GM12878 (cell line): ENCODE results near the gene PDE8B. TPM values are rescaled to one million over a fixed set of nuclear protein-coding genes. Genes with fewer than 3 reads are reported as not detected.

Experiments used
- ATAC-seq: fragments of 200-7000 bp; cut with Tn5 transposase; 3 replicates; pipeline ENCODE4 v1.9.1; 2020; ENCODE audit warnings: mild to moderate bottlenecking, moderate library complexity
- BruUV-seq: library from RNA; stranded (reverse); fragments of 400-500 nt; replicated peaks from 2 replicates; lab custom pipeline; 2021; lab: Mats Ljungman, UMichigan
- CTCF ChIA-PET: fragments of 300-600 bp; sonication (Branson Sonifier 250); formaldehyde crosslinking; extraction: SDS; loops from one replicate; lab custom pipeline; 2021; ENCODE audit warnings: inconsistent platforms; lab: Yijun Ruan, JAX
- POLR2A ChIA-PET: fragments of 350-600 bp; formaldehyde crosslinking; extraction: SDS; loops from one replicate; lab custom pipeline; 2021; ENCODE audit warnings: inconsistent platforms; lab: Charles Lee
- RAD21 ChIA-PET: fragments of 300-600 bp; sonication (Branson Sonifier 250); formaldehyde crosslinking; loops from one replicate; lab custom pipeline; 2023; ENCODE audit warnings: antibody characterized with exemption; ENCODE audit not compliant: unreplicated experiment; lab: Charles Lee
- SMC1A ChIA-PET: fragments of 300-600 bp; sonication (Branson Sonifier 250); formaldehyde crosslinking; loops from one replicate; lab custom pipeline; 2023; ENCODE audit not compliant: unreplicated experiment, uncharacterized antibody; lab: Charles Lee
- DNase-seq: peaks from one replicate; pipeline ENCODE4 v3.0.0-alpha.2; 2011; ENCODE audit warnings: low read depth, low spot score
- FAIRE-seq: peaks from 3 replicates; lab custom pipeline; 2011; peaks lifted over from hg19 to GRCh38; lab: Jason Lieb, UNC
- H2AFZ ChIP-seq: 2 replicates; pipeline ENCODE4 v1.6.0; 2011; ENCODE audit warnings: low read depth, low read length, control low read depth; ENCODE audit not compliant: control insufficient read depth
- H3K27ac ChIP-seq: 2 replicates; pipeline ENCODE4 v1.5.1; 2011; ENCODE audit warnings: control low read depth; ENCODE audit not compliant: control insufficient read depth, insufficient read depth
- H3K27me3 ChIP-seq, 2 experiments: replicated peaks in 1 of 2; 2 replicates each; pipeline versions ENCODE4 v1.6.0 to v1.6.1; 2011; ENCODE audit warnings: low read length in 1 of 2; ENCODE audit not compliant: control insufficient read depth in 2 of 2, insufficient read depth in 2 of 2
- H3K36me3 ChIP-seq, 2 experiments: 2 replicates each; pipeline ENCODE4 v1.5.1; 2011; ENCODE audit warnings: low read length in 1 of 2; ENCODE audit not compliant: control insufficient read depth in 2 of 2, insufficient read depth in 2 of 2
- H3K4me1 ChIP-seq: 2 replicates; pipeline ENCODE4 v1.6.1; 2011; ENCODE audit warnings: mild to moderate bottlenecking, low read length, moderate library complexity, mixed read lengths; ENCODE audit not compliant: control insufficient read depth, insufficient read depth
- H3K4me2 ChIP-seq: 2 replicates; pipeline ENCODE4 v1.6.0; 2011; ENCODE audit warnings: control low read depth; ENCODE audit not compliant: control insufficient read depth, insufficient read depth
- H3K4me3 ChIP-seq: fragments of 200-600 bp; sonication (generic); 2 replicates; pipeline ENCODE4 v1.5.1; 2016
- H3K79me2 ChIP-seq: 2 replicates; pipeline ENCODE4 v1.6.0; 2011; ENCODE audit warnings: low read length; ENCODE audit not compliant: control insufficient read depth, insufficient read depth
- H3K9ac ChIP-seq: 2 replicates; pipeline ENCODE4 v1.8.0; 2011; ENCODE audit warnings: low read length, control low read depth, mixed read lengths; ENCODE audit not compliant: control insufficient read depth, insufficient read depth
- H3K9me3 ChIP-seq: replicated peaks from 3 replicates; pipeline ENCODE4 v1.5.1; 2011; ENCODE audit warnings: mild to moderate bottlenecking, low read length; ENCODE audit not compliant: control insufficient read depth, insufficient read depth
- H4K20me1 ChIP-seq: 2 replicates; pipeline ENCODE4 v1.6.0; 2011; ENCODE audit not compliant: control insufficient read depth, insufficient read depth
- FOS ChIP-seq: IDR thresholded peaks from 3 replicates; pipeline ENCODE4 v1.6.1; 2011; ENCODE audit warnings: borderline replicate concordance; ENCODE audit not compliant: insufficient read length; ENCODE audit errors: extremely low read depth
- IRF5 ChIP-seq: fragments of 450-650 bp; IDR thresholded peaks from 2 replicates; pipeline ENCODE4 v1.6.1; 2017; ENCODE audit warnings: borderline replicate concordance
- KAT2A ChIP-seq: conservative IDR thresholded peaks from 2 replicates; pipeline ENCODE4 v1.6.1; 2011; ENCODE audit warnings: low read depth, low read length; ENCODE audit not compliant: control insufficient read depth
- KLF5 ChIP-seq: fragments of 450-650 bp; IDR thresholded peaks from 2 replicates; pipeline ENCODE4 v1.6.1; 2014; ENCODE audit warnings: mild to moderate bottlenecking; ENCODE audit not compliant: partially characterized antibody
- MYC ChIP-seq: IDR thresholded peaks from 2 replicates; pipeline ENCODE4 v1.6.1; 2011; ENCODE audit warnings: mild to moderate bottlenecking, low read length, moderate library complexity, inconsistent platforms; ENCODE audit not compliant: insufficient read depth, insufficient replicate concordance, insufficient read length, severe bottlenecking
- NR2C1 ChIP-seq: fragments of 450-650 bp; IDR thresholded peaks from 2 replicates; pipeline ENCODE4 v1.6.1; 2017; ENCODE audit warnings: antibody characterized with exemption, mild to moderate bottlenecking, moderate library complexity
- PML ChIP-seq: IDR thresholded peaks from 2 replicates; pipeline ENCODE4 v1.6.1; 2012; ENCODE audit warnings: low read length, inconsistent platforms
- RUNX3 ChIP-seq: IDR thresholded peaks from 2 replicates; pipeline ENCODE4 v1.6.1; 2012; ENCODE audit warnings: low read length, inconsistent platforms
- SP1 ChIP-seq: IDR thresholded peaks from one replicate; pipeline ENCODE4 v1.6.1; 2011; ENCODE audit warnings: low read depth, low read length
- TARDBP ChIP-seq: IDR thresholded peaks from 2 replicates; pipeline ENCODE4 v1.6.1; 2016; ENCODE audit warnings: borderline replicate concordance
- TCF7 ChIP-seq: IDR thresholded peaks from 2 replicates; pipeline ENCODE4 v1.6.1; 2014; ENCODE audit warnings: antibody characterized with exemption, borderline replicate concordance
- YBX1 ChIP-seq: fragments of 450-650 bp; IDR thresholded peaks from 2 replicates; pipeline ENCODE4 v1.6.1; 2016; ENCODE audit warnings: antibody characterized with exemption
- ZNF207 ChIP-seq: fragments of 450-650 bp; IDR thresholded peaks from 2 replicates; pipeline ENCODE4 v1.6.1; 2014; ENCODE audit warnings: antibody characterized with exemption, mild to moderate bottlenecking, borderline replicate concordance
- ZNF24 ChIP-seq: fragments of 450-650 bp; IDR thresholded peaks from 2 replicates; pipeline ENCODE4 v1.6.1; 2017; ENCODE audit warnings: antibody characterized with exemption, mild to moderate bottlenecking
- WGBS: methylation state at CpG from one replicate; pipeline ENCODE4 v1.1.6; 2016; ENCODE audit warnings: low lambda C conversion rate; ENCODE audit not compliant: insufficient replicate concordance, insufficient coverage; ENCODE audit errors: missing lambda C conversion rate; 5-methylcytosine and 5-hydroxymethylcytosine counted together
- in situ Hi-C: fragments of 300-500 bp; cut with MboI; formaldehyde crosslinking; loops from 9 replicates; pipeline ENCODE4 v1.14.3; 2018; ENCODE audit warnings: mixed read lengths
- intact Hi-C: fragments of 100-400 bp; cut with micrococcal nuclease; formaldehyde crosslinking; loops from one replicate; pipeline ENCODE4 v1.14.2; 2022; ENCODE audit not compliant: unreplicated experiment
- polyA plus RNA-seq, 11 experiments: library from polyadenylated mRNA; depleted of rRNA in 4 of 11; unstranded in 6 of 11; stranded (reverse) in 5 of 11; fragments of >200 nt; fragmentation: Nextera tagmentation in 4 of 11; fragmentation: Illumina TruSeq in 1 of 11; extraction: Ambion mirVana in 4 of 11; extraction: Trizol in 1 of 11; gene quantifications; 1 replicate in 1 of 11; 2 replicates in 10 of 11; pipeline versions ENCODE4 v1.2.1 to v1.2.3, GENCODE V29; 2011 to 2016; ENCODE audit warnings: inconsistent platforms in 2 of 11, missing spikeins in 2 of 11, low read depth in 1 of 11
- total RNA-seq, 4 experiments: library from RNA; depleted of rRNA in 3 of 4; stranded (reverse); fragments of >200 nt in 3 of 4; fragmentation: Illumina TruSeq in 1 of 4; extraction: Trizol in 1 of 4; gene quantifications; 2 replicates each; pipeline versions ENCODE4 v1.2.1 to v1.2.3, GENCODE V29; 2013 to 2021
- TF ChIP-seq, protein P1 (sequence below): fragments of 150-350 bp; IDR thresholded peaks from 2 replicates; pipeline ENCODE4 v1.6.1; 2014; ENCODE audit warnings: mild to moderate bottlenecking, low read depth, low read length
- TF ChIP-seq, protein P2 (sequence below): IDR thresholded peaks from 2 replicates; pipeline ENCODE4 v1.6.1; 2012; ENCODE audit warnings: low read length, inconsistent platforms
- TF ChIP-seq, protein P3 (sequence below): fragments of 450-650 bp; conservative IDR thresholded peaks from 2 replicates; pipeline ENCODE4 v1.6.1; 2017; ENCODE audit warnings: mild to moderate bottlenecking, moderate library complexity
- TF ChIP-seq, protein P4 (sequence below): IDR thresholded peaks from 2 replicates; pipeline ENCODE4 v1.6.1; 2011; ENCODE audit warnings: low read depth, mild to moderate bottlenecking, low read length, moderate library complexity, borderline replicate concordance; ENCODE audit errors: extremely low read depth

PDE8B gene
- total and polyA plus RNA-seq, 10 of the 15 experiments (the other 5 are each of a cell fraction or from before 2014, with no cell fraction given): 0.03 to 0.44 (median 0.20) TPM; not detected in 3

GRCh38 chr5:77229887-77230286 is 19.4 kb downstream of the PDE8B start:
- Histone ChIP-seq H3K9me3 (peaks cover 3% of the 10 kb centered on the region; the same call in 2 of the 3 replicates), H3K79me2 (no peaks in the 10 kb centered on the region), H3K27ac (no peak overlapping the region), H3K4me3 (no peak overlapping the region), H4K20me1 (no peaks in the 10 kb centered on the region), H3K9ac (no peak overlapping the region), H3K4me1 (no peaks in the 10 kb centered on the region), H3K36me3 (no peaks in the 10 kb centered on the region), H3K4me2 (no peak overlapping the region), H3K27me3 (peaks cover 1 to 3% of the 10 kb centered on the region in 2 experiments; a peak in 1 of 4 replicates), H2AFZ (no peak overlapping the region)
- intact Hi-C loops (no loop called here), in situ Hi-C loops (no loop called here)
- ATAC-seq (no peak), DNase-seq (no peak), FAIRE-seq (no peak)
- ChIA-PET POLR2A (no interaction called here), CTCF (interaction anchor here (1.4 kb wide), 1 partner anchor 10 kb away, joined by 4 read pairs; no protein-coding TSS in a partner anchor), RAD21 (no interaction called here), SMC1A (interaction anchor here (0.6 to 2.6 kb wide), 3 partner anchors 30 to 326 kb away, joined by 3 to 7 read pairs (median 4); no protein-coding TSS in a partner anchor)
- BruUV-seq: no TSS peak
- 73% methylated on average over 4 of the region's 4 CpGs for WGBS
- no peak for TF ChIP-seq MYC
- TF ChIP-seq PML: no peak
- TF ChIP-seq, protein P1, sequence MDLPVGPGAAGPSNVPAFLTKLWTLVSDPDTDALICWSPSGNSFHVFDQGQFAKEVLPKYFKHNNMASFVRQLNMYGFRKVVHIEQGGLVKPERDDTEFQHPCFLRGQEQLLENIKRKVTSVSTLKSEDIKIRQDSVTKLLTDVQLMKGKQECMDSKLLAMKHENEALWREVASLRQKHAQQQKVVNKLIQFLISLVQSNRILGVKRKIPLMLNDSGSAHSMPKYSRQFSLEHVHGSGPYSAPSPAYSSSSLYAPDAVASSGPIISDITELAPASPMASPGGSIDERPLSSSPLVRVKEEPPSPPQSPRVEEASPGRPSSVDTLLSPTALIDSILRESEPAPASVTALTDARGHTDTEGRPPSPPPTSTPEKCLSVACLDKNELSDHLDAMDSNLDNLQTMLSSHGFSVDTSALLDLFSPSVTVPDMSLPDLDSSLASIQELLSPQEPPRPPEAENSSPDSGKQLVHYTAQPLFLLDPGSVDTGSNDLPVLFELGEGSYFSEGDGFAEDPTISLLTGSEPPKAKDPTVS: no peak
- no peak for TF ChIP-seq FOS
- TF ChIP-seq, protein P2, sequence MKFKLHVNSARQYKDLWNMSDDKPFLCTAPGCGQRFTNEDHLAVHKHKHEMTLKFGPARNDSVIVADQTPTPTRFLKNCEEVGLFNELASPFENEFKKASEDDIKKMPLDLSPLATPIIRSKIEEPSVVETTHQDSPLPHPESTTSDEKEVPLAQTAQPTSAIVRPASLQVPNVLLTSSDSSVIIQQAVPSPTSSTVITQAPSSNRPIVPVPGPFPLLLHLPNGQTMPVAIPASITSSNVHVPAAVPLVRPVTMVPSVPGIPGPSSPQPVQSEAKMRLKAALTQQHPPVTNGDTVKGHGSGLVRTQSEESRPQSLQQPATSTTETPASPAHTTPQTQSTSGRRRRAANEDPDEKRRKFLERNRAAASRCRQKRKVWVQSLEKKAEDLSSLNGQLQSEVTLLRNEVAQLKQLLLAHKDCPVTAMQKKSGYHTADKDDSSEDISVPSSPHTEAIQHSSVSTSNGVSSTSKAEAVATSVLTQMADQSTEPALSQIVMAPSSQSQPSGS: no peak
- TF ChIP-seq ZNF24: no peak
- TF ChIP-seq SP1: no peak
- TF ChIP-seq RUNX3: no peak
- TF ChIP-seq ZNF207: no peak
- no peak for TF ChIP-seq TARDBP
- TF ChIP-seq KLF5: no peak
- TF ChIP-seq, protein P3, sequence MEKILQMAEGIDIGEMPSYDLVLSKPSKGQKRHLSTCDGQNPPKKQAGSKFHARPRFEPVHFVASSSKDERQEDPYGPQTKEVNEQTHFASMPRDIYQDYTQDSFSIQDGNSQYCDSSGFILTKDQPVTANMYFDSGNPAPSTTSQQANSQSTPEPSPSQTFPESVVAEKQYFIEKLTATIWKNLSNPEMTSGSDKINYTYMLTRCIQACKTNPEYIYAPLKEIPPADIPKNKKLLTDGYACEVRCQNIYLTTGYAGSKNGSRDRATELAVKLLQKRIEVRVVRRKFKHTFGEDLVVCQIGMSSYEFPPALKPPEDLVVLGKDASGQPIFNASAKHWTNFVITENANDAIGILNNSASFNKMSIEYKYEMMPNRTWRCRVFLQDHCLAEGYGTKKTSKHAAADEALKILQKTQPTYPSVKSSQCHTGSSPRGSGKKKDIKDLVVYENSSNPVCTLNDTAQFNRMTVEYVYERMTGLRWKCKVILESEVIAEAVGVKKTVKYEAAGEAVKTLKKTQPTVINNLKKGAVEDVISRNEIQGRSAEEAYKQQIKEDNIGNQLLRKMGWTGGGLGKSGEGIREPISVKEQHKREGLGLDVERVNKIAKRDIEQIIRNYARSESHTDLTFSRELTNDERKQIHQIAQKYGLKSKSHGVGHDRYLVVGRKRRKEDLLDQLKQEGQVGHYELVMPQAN: no peak
- no peak for TF ChIP-seq KAT2A
- no peak for TF ChIP-seq YBX1
- TF ChIP-seq, protein P4, sequence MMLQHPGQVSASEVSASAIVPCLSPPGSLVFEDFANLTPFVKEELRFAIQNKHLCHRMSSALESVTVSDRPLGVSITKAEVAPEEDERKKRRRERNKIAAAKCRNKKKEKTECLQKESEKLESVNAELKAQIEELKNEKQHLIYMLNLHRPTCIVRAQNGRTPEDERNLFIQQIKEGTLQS: no peak
- no peak for TF ChIP-seq NR2C1
- no peak for TF ChIP-seq TCF7
- no peak for TF ChIP-seq IRF5
